Left colon (tissue), 2 donors: ENCODE results near the gene DUOXA2. TPM values are rescaled to one million over a fixed set of nuclear protein-coding genes. Genes with fewer than 3 reads are reported as not detected.
"Not testable (repeated sequence)": the region's sequence is repeated elsewhere in the genome, so short reads cannot be mapped to it uniquely, and the experiment has no call there.

ENCODE experiments used
- ATAC-seq: fragments of 200-7000 bp; cut with Tn5 transposase; one replicate; pipeline ENCODE4 v1.9.1; 2020; ENCODE audit warnings: mild to moderate bottlenecking, moderate library complexity
- DNase-seq, 2 donors: peaks; one replicate each; pipeline ENCODE4 v3.0.0-alpha.2; 2020
- intact Hi-C, 2 donors: fragments of 100-400 bp; cut with DNase I in 1 of 2; cut with micrococcal nuclease in 1 of 2; formaldehyde crosslinking; loops; one replicate each; pipeline versions ENCODE4 v1.11.2 to v1.14.0; 2022; cut with DNase I, micrococcal nuclease
- long read RNA-seq: library from polyadenylated mRNA; unstranded; transcript quantifications from one replicate; pipeline ENCODE4 v2.0.0, GENCODE V29; 2021
- total RNA-seq, 2 donors: library from RNA; stranded (reverse); fragmentation: NEBNext Ultra II Directional; extraction: Animal tissue kit (Norgen Biotek cat#: 25700); gene quantifications; one replicate each; pipeline ENCODE4 v1.2.1, GENCODE V29; 2021
- donor health status: DM: no; HTN: no; CAD: no.
- donor health status: DM: yes; HTN: yes; CAD: no.

The DUOXA2 gene
- 1 to 10 TPM; 1.3 to 4.9 TPM for total RNA-seq
- long read RNA-seq, transcript DUOXA2-201 (6 exons, 1,760 nt), result major isoform, 12 of 15 reads
- long read RNA-seq, partial matches to known transcripts, result 1 of 15 reads
- long read RNA-seq, other reads (novel, unspliced or antisense), result 2 of 15 reads

GRCh38 chr15:45114076-45114750 is at the start of gene DUOXA2, which contains the start of gene DUOX2:
Gene DUOXA2, plus strand, starts transcription at chr15:45114326. Its CDS starts 280 bp downstream, at chr15:45114606.
Gene DUOX2, minus strand, starts transcription at chr15:45114172. Its CDS starts 761 bp downstream, at chr15:45113411.
- intact Hi-C loops, result no loop called here
- DNase-seq (no peak), ATAC-seq (peak; percentile 31)

GRCh38 chr15:45064386-45064785 is 49.7 kb upstream of the DUOXA2 start:
- intact Hi-C loops, result no loop called here
- ATAC-seq (no peak), DNase-seq (no peak)

- ATAC-seq, intact Hi-C loops, DNase-seq: not testable (repeated sequence)
Observed at GRCh38 chr15:45069942-45070360, 44.2 kb upstream of the DUOXA2 start.

GRCh38 chr15:45073602-45074001 is 40.5 kb upstream of the DUOXA2 start:
- intact Hi-C loops, DNase-seq: not testable (repeated sequence)
- ATAC-seq, result peak; percentile 58

- intact Hi-C loops, DNase-seq: not testable (repeated sequence)
- ATAC-seq, result peak; percentile 71
Observed at GRCh38 chr15:45075440-45076320, 38.4 kb upstream of the DUOXA2 start.

GRCh38 chr15:45077391-45077790 is 36.7 kb upstream of the DUOXA2 start:
- intact Hi-C loops, result not testable (repeated sequence)
- DNase-seq, result peak in 1 of 2 donors; percentile 47

GRCh38 chr15:45079201-45079600 is 34.9 kb upstream of the DUOXA2 start:
- DNase-seq, ATAC-seq, intact Hi-C loops: not testable (repeated sequence)

More at GRCh38 chr15:45077391-45077790, 36.7 kb upstream of the DUOXA2 start:
- peak; percentile 36 for ATAC-seq

GRCh38 chr15:45079628-45080246 is 34.4 kb upstream of the DUOXA2 start:
- DNase-seq, intact Hi-C loops, ATAC-seq: not testable (repeated sequence)

GRCh38 chr15:45080593-45080992 is 33.5 kb upstream of the DUOXA2 start:
- DNase-seq, ATAC-seq, intact Hi-C loops: not testable (repeated sequence)

GRCh38 chr15:45082412-45082811 is 31.7 kb upstream of the DUOXA2 start:
- peak; percentile 77 for ATAC-seq
- DNase-seq, intact Hi-C loops: not testable (repeated sequence)

- DNase-seq, result no peak
Observed at GRCh38 chr15:45083223-45083622, 30.9 kb upstream of the DUOXA2 start.

GRCh38 chr15:45084163-45084562 is 30.0 kb upstream of the DUOXA2 start:
- ATAC-seq (no peak), DNase-seq (no peak)
- intact Hi-C loops, result no loop called here

More at GRCh38 chr15:45083223-45083622, 30.9 kb upstream of the DUOXA2 start:
- intact Hi-C loops, result no loop called here
- peak; percentile 37 for ATAC-seq

GRCh38 chr15:45087513-45087912 is 26.6 kb upstream of the DUOXA2 start:
- ATAC-seq, result no peak
- intact Hi-C loops, result no loop called here
- no peak for DNase-seq

GRCh38 chr15:45088801-45089711 is 25.1 kb upstream of the DUOXA2 start:
- no peak for ATAC-seq
- no peak for DNase-seq
- intact Hi-C loops, result no loop called here

- intact Hi-C loops, result no loop called here
- no peak for DNase-seq
Observed at GRCh38 chr15:45089712-45090373, 24.3 kb upstream of the DUOXA2 start.

GRCh38 chr15:45091161-45091560 is 23.0 kb upstream of the DUOXA2 start:
- no peak for ATAC-seq
- DNase-seq, result peak in 1 of 2 donors; percentile 12
- intact Hi-C loops, result no loop called here

More at GRCh38 chr15:45089712-45090373, 24.3 kb upstream of the DUOXA2 start:
- peak; percentile 48 for ATAC-seq

- DNase-seq, result peak in 1 of 2 donors; percentile 12
- intact Hi-C loops, result no loop called here
- no peak for ATAC-seq
Observed at GRCh38 chr15:45091576-45091975, 22.6 kb upstream of the DUOXA2 start.
